WTC11 (cell line): Measurements from ENCODE around the gene CKB. TPM values are rescaled to one million over a fixed set of nuclear protein-coding genes. Genes with fewer than 3 reads are reported as not detected.
A peak's percentile ranks its signal among the peaks of the same experiment; 100 is the strongest.

Experiments used
- ATAC-seq: fragments of 200-7000 bp; cut with Tn5 transposase; 2 replicates; pipeline ENCODE4 v1.10.0; 2021; ENCODE audit warnings: mild to moderate bottlenecking, moderate library complexity
- CTCF ChIA-PET: fragments of 300-600 bp; sonication (Branson Sonifier 250); formaldehyde crosslinking; loops from one replicate; lab custom pipeline; 2021; ENCODE audit warnings: antibody characterized with exemption; lab: Charles Lee
- POLR2A ChIA-PET: fragments of 350-600 bp; sonication (Branson Sonifier 250); formaldehyde crosslinking; loops from one replicate; lab custom pipeline; 2021; ENCODE audit warnings: antibody characterized with exemption; lab: Charles Lee
- DNase-seq: peaks from one replicate; pipeline ENCODE4 v3.0.0; 2021; ENCODE audit warnings: low spot score
- H3K27ac Mint-ChIP-seq: 2 replicates; pipeline ENCODE4 v1.8.0; 2021; ENCODE audit warnings: mixed read lengths
- H3K27me3 Mint-ChIP-seq: 2 replicates; pipeline ENCODE4 v1.8.0; 2021; ENCODE audit warnings: low read depth, mild to moderate bottlenecking, moderate library complexity, mixed read lengths
- H3K36me3 Mint-ChIP-seq: 2 replicates; pipeline ENCODE4 v1.8.0; 2021; ENCODE audit warnings: mixed read lengths
- H3K4me1 Mint-ChIP-seq: 2 replicates; pipeline ENCODE4 v1.8.0; 2022; ENCODE audit warnings: mixed read lengths
- H3K4me3 Mint-ChIP-seq: 2 replicates; pipeline ENCODE4 v1.8.0; 2021; ENCODE audit warnings: mild to moderate bottlenecking, moderate library complexity, mixed read lengths
- H3K9me3 Mint-ChIP-seq: 2 replicates; pipeline ENCODE4 v1.8.0; 2021; ENCODE audit warnings: mixed read lengths
- ATF1 ChIP-seq: sonication (generic); formaldehyde crosslinking; IDR thresholded peaks from 2 replicates; pipeline ENCODE4 v1.8.1; 2023; ENCODE audit warnings: mild to moderate bottlenecking, moderate library complexity, missing genetic modification reagents
- CREB1 ChIP-seq: sonication (generic); formaldehyde crosslinking; IDR thresholded peaks from 2 replicates; pipeline ENCODE4 v1.8.0; 2023; ENCODE audit warnings: mild to moderate bottlenecking, missing genetic modification reagents
- E2F5 ChIP-seq: sonication (generic); formaldehyde crosslinking; IDR thresholded peaks from 2 replicates; pipeline ENCODE4 v1.8.1; 2022; ENCODE audit warnings: mild to moderate bottlenecking, moderate library complexity, missing genetic modification reagents
- ELF4 ChIP-seq: sonication (generic); formaldehyde crosslinking; IDR thresholded peaks from 2 replicates; pipeline ENCODE4 v1.8.1; 2022; ENCODE audit warnings: low read depth, mild to moderate bottlenecking, moderate library complexity, missing genetic modification reagents
- FOXK1 ChIP-seq: sonication (generic); formaldehyde crosslinking; IDR thresholded peaks from 2 replicates; pipeline ENCODE4 v1.8.0; 2022; ENCODE audit warnings: mild to moderate bottlenecking, moderate library complexity, missing genetic modification reagents
- FOXP1 ChIP-seq: sonication (generic); formaldehyde crosslinking; IDR thresholded peaks from 2 replicates; pipeline ENCODE4 v1.8.0; 2022; ENCODE audit warnings: missing genetic modification reagents, mild to moderate bottlenecking, moderate library complexity, borderline replicate concordance
- MAX ChIP-seq: sonication (generic); formaldehyde crosslinking; IDR thresholded peaks from 2 replicates; pipeline ENCODE4 v1.8.0; 2022; ENCODE audit warnings: mild to moderate bottlenecking, missing genetic modification reagents
- PRDM15 ChIP-seq: sonication (generic); formaldehyde crosslinking; IDR thresholded peaks from 2 replicates; pipeline ENCODE4 v1.8.0; 2022; ENCODE audit warnings: missing genetic modification reagents
- SMAD3 ChIP-seq: sonication (generic); formaldehyde crosslinking; IDR thresholded peaks from 2 replicates; pipeline ENCODE4 v1.8.0; 2022; ENCODE audit warnings: missing genetic modification reagents, mild to moderate bottlenecking, borderline replicate concordance
- SMAD4 ChIP-seq: sonication (generic); formaldehyde crosslinking; IDR thresholded peaks from 2 replicates; pipeline ENCODE4 v1.8.0; 2022; ENCODE audit warnings: mild to moderate bottlenecking, missing genetic modification reagents
- TP53 ChIP-seq: sonication (generic); formaldehyde crosslinking; IDR thresholded peaks from 2 replicates; pipeline ENCODE4 v1.8.1; 2023; ENCODE audit warnings: mild to moderate bottlenecking, missing genetic modification reagents
- ZBTB21 ChIP-seq: sonication (generic); formaldehyde crosslinking; IDR thresholded peaks from 2 replicates; pipeline ENCODE4 v1.8.1; 2023; ENCODE audit warnings: mild to moderate bottlenecking, missing genetic modification reagents, borderline replicate concordance
- ZMAT4 ChIP-seq: fragments of 250-450 bp; sonication (Bioruptor Pico); IDR thresholded peaks from 2 replicates; pipeline ENCODE4 v1.9.0; 2021; ENCODE audit warnings: mild to moderate bottlenecking
- ZNF232 ChIP-seq: sonication (generic); formaldehyde crosslinking; IDR thresholded peaks from 2 replicates; pipeline ENCODE4 v1.8.0; 2022; ENCODE audit warnings: mild to moderate bottlenecking, missing genetic modification reagents
- ZNF281 ChIP-seq: sonication (generic); formaldehyde crosslinking; IDR thresholded peaks from 2 replicates; pipeline ENCODE4 v1.8.0; 2023; ENCODE audit warnings: mild to moderate bottlenecking, missing genetic modification reagents
- ZNF423 ChIP-seq: fragments of 250-450 bp; sonication (Bioruptor Pico); IDR thresholded peaks from 2 replicates; pipeline ENCODE4 v2.1.2; 2022; ENCODE audit warnings: mild to moderate bottlenecking, moderate library complexity
- ZNF671 ChIP-seq: fragments of 250-450 bp; sonication (Bioruptor Pico); IDR thresholded peaks from 2 replicates; pipeline ENCODE4 v1.8.0; 2021; ENCODE audit warnings: mild to moderate bottlenecking
- total RNA-seq: library from RNA; stranded (reverse); gene quantifications from 3 replicates; pipeline ENCODE4 v1.2.3, GENCODE V29; 2021

CKB gene
- total RNA-seq, 1 experiment from 2014 or later: 555 TPM

GRCh38 chr14:103524002-103524935, 1.6 kb upstream of the CKB start (continued):
- TF ChIP-seq PRDM15 (CRISPR knock-in tag): no peak
- TF ChIP-seq, all 79 proteins: peak for 0

- Mint-ChIP-seq H3K4me3 (peak overlapping the region; percentile 62), H3K27me3 (peaks cover 27% of the 10 kb centered on the region), H3K9me3 (no peaks in the 10 kb centered on the region), H3K27ac (no peak overlapping the region), H3K4me1 (peaks cover 23% of the 10 kb centered on the region), H3K36me3 (peaks cover 12% of the 10 kb centered on the region)
- ChIA-PET CTCF (interaction anchor here (3.4 to 12.2 kb wide), 2 partner anchors 20 to 419 kb away, joined by 11 to 455 read pairs; no protein-coding TSS in a partner anchor), POLR2A (interaction anchor here (0.7 to 8.3 kb wide), 3 partner anchors 16 to 192 kb away, joined by 3 to 65 read pairs (median 3); partner anchors contain the start of gene ZFYVE21)
- DNase-seq (peak; percentile 31), ATAC-seq (no peak)
- TF ChIP-seq ELF4 (CRISPR knock-in tag) (no peak), PRDM15 (CRISPR knock-in tag) (no peak), TP53 (CRISPR knock-in tag) (no peak)
Observed at GRCh38 chr14:103523575-103523954, 935 bp upstream of the CKB start.

GRCh38 chr14:103521951-103522563, 573 bp downstream of the CKB start:
- H3K9me3 Mint-ChIP-seq: no peaks in the 10 kb centered on the region
- H3K4me1 Mint-ChIP-seq: peaks cover 22% of the 10 kb centered on the region
- ChIA-PET CTCF (interaction anchor here (0.6 to 12.2 kb wide), 9 partner anchors 8 to 417 kb away, joined by 4 to 455 read pairs (median 11); partner anchors contain the start of genes BAG5 and TRMT61A), POLR2A (interaction anchor here (0.6 to 8.3 kb wide), 4 partner anchors 17 to 45 kb away, joined by 3 to 65 read pairs (median 7); no protein-coding TSS in a partner anchor)
- H3K36me3 Mint-ChIP-seq: peaks cover 12% of the 10 kb centered on the region
- no peak overlapping the region for H3K27ac Mint-ChIP-seq
- H3K27me3 Mint-ChIP-seq: peaks cover 27% of the 10 kb centered on the region
- H3K4me3 Mint-ChIP-seq: peak overlapping the region; percentile 68
- ATAC-seq (no peak), DNase-seq (peak; percentile 50)
- TF ChIP-seq ELF4 (CRISPR knock-in tag): 0 out of 2 replicates have a peak, but pooled peaks have one; percentile 50
- TF ChIP-seq ZNF671 (CRISPR knock-in tag): no peak
- no peak for TF ChIP-seq SMAD3 (CRISPR knock-in tag)
- no peak for TF ChIP-seq ZNF423
- no peak for TF ChIP-seq ZMAT4 (CRISPR knock-in tag)
- TF ChIP-seq E2F5 (CRISPR knock-in tag): peak; percentile 69
- TF ChIP-seq MAX (CRISPR knock-in tag): peak; percentile 43; the same call in 1 of the 2 replicates
- 0 out of 2 replicates have a peak, but pooled peaks have one; percentile 55 for TF ChIP-seq ATF1 (CRISPR knock-in tag)
- 0 out of 2 replicates have a peak, but pooled peaks have one; percentile 21 for TF ChIP-seq ZNF281 (CRISPR knock-in tag)
- TF ChIP-seq ZBTB21: peak; percentile 86
- peak; percentile 30; the same call in 1 of the 2 replicates for TF ChIP-seq ZNF232 (CRISPR knock-in tag)
- TF ChIP-seq SMAD4 (CRISPR knock-in tag): no peak
- peak; percentile 76; the same call in 1 of the 2 replicates for TF ChIP-seq FOXK1 (CRISPR knock-in tag)
- TF ChIP-seq TP53 (CRISPR knock-in tag): 0 out of 2 replicates have a peak, but pooled peaks have one; percentile 31
- TF ChIP-seq CREB1: 0 out of 2 replicates have a peak, but pooled peaks have one; percentile 39
- TF ChIP-seq FOXP1 (CRISPR knock-in tag): no peak; the same call in 1 of the 2 replicates
